SK-N-SH (cell line): ENCODE results near the gene PXT1. TPM values are rescaled to one million over a fixed set of nuclear protein-coding genes. Genes with fewer than 3 reads are reported as not detected.
"Not testable (repeated sequence)": the region's sequence is repeated elsewhere in the genome, so short reads cannot be mapped to it uniquely, and the experiment has no call there.

ENCODE experiments used
- CTCF ChIA-PET: fragments of 300-600, 350-600 bp; formaldehyde crosslinking; extraction: SDS; loops from one replicate; lab custom pipeline; 2021; lab: Yijun Ruan, JAX
- POLR2A ChIA-PET: fragments of 350-600 bp; sonication (Branson Sonifier 250); formaldehyde crosslinking; extraction: SDS; loops from one replicate; lab custom pipeline; 2020; ENCODE audit warnings: antibody characterized with exemption, inconsistent platforms; lab: Yijun Ruan, JAX
- DNase-seq: peaks from one replicate; pipeline ENCODE4 v3.0.0; 2012
- H2AFZ ChIP-seq: fragments of 200-600 bp; sonication (generic); 2 replicates; pipeline ENCODE4 v1.8.1; 2016; ENCODE audit warnings: antibody characterized with exemption, mild to moderate bottlenecking, low read depth
- H3F3A ChIP-seq: fragments of 200-600 bp; sonication (generic); replicated peaks from 2 replicates; pipeline ENCODE3; 2016; ENCODE audit warnings: antibody characterized with exemption, mild to moderate bottlenecking; ENCODE audit not compliant: insufficient read depth
- H3K27ac ChIP-seq, 2 experiments: fragments of 200-500 bp in 1 of 2; fragments of 200-600 bp in 1 of 2; sonication (Bioruptor generic) in 1 of 2; sonication (generic), shearing (Covaris generic) in 1 of 2; 2 replicates each; pipeline versions ENCODE4 v1.5.1 to v1.6.1; 2014 to 2016; ENCODE audit warnings: low read depth in 2 of 2, inconsistent platforms in 1 of 2, low read length in 1 of 2, mild to moderate bottlenecking in 1 of 2, mixed read lengths in 1 of 2
- H3K27me3 ChIP-seq: fragments of 200-600 bp; sonication (generic), shearing (Covaris generic); 2 replicates; pipeline ENCODE4 v1.6.1; 2016; ENCODE audit warnings: mixed run types; ENCODE audit not compliant: insufficient read depth
- H3K36me3 ChIP-seq, 2 experiments: fragments of 200-500 bp in 1 of 2; fragments of 200-600 bp in 1 of 2; sonication (Bioruptor generic) in 1 of 2; sonication (generic) in 1 of 2; replicated peaks in 1 of 2; 2 replicates each; pipeline versions ENCODE3 to v1.5.1; 2014 to 2016; ENCODE audit warnings: low read length in 1 of 2, mild to moderate bottlenecking in 1 of 2; ENCODE audit not compliant: insufficient read depth in 2 of 2, control insufficient read depth in 1 of 2
- H3K4me1 ChIP-seq, 2 experiments: fragments of 200-500 bp in 1 of 2; fragments of 200-600 bp in 1 of 2; sonication (Bioruptor generic) in 1 of 2; sonication (generic), shearing (Covaris generic) in 1 of 2; 2 replicates each; pipeline versions ENCODE4 v1.5.1 to v1.6.1; 2014 to 2016; ENCODE audit warnings: low read depth in 1 of 2, low read length in 1 of 2, mixed run types in 1 of 2; ENCODE audit not compliant: insufficient read depth in 2 of 2, control insufficient read depth in 1 of 2
- H3K4me2 ChIP-seq: fragments of 200-600 bp; sonication (generic), shearing (Covaris generic); 2 replicates; pipeline ENCODE4 v1.6.1; 2017; ENCODE audit warnings: mixed run types
- H3K4me3 ChIP-seq, 2 experiments: fragments of 200-500 bp in 1 of 2; fragments of 200-600 bp in 1 of 2; sonication (Bioruptor generic) in 1 of 2; sonication (generic), shearing (Covaris generic) in 1 of 2; 2 replicates each; pipeline versions ENCODE4 v1.5.1 to v1.8.1; 2014 to 2016; ENCODE audit warnings: low read depth in 2 of 2, inconsistent platforms in 1 of 2, low read length in 1 of 2, mild to moderate bottlenecking in 1 of 2, mixed read lengths in 1 of 2, moderate library complexity in 1 of 2
- H3K79me2 ChIP-seq: fragments of 200-600 bp; sonication (generic); 2 replicates; pipeline ENCODE4 v1.8.1; 2017; ENCODE audit warnings: mild to moderate bottlenecking; ENCODE audit not compliant: insufficient read depth
- H3K9ac ChIP-seq: fragments of 200-600 bp; sonication (generic); 2 replicates; pipeline ENCODE4 v1.6.1; 2017; ENCODE audit warnings: mixed run types
- H3K9me2 ChIP-seq: fragments of 200-600 bp; sonication (generic); 2 replicates; pipeline ENCODE4 v1.6.1; 2017; ENCODE audit warnings: mixed run types
- H3K9me3 ChIP-seq: fragments of 200-600 bp; sonication (generic); 2 replicates; pipeline ENCODE4 v1.6.1; 2017; ENCODE audit warnings: mixed run types, mild to moderate bottlenecking, moderate library complexity
- H4K20me1 ChIP-seq: fragments of 200-600 bp; sonication (generic); 2 replicates; pipeline ENCODE4 v1.6.1; 2017; ENCODE audit warnings: mild to moderate bottlenecking, mixed run types; ENCODE audit not compliant: insufficient read depth
- EP300 ChIP-seq, 2 experiments: IDR thresholded peaks; 2 replicates each; pipeline versions ENCODE4 v1.4.0 to v1.6.1; 2012; ENCODE audit warnings: borderline replicate concordance in 1 of 2, low read depth in 1 of 2, low read length in 1 of 2
- GATA2 ChIP-seq: sonication (generic); formaldehyde crosslinking; IDR thresholded peaks from 2 replicates; pipeline ENCODE4 v1.5.0; 2020; ENCODE audit warnings: mild to moderate bottlenecking, missing genetic modification reagents
- MEF2A ChIP-seq: IDR thresholded peaks from 2 replicates; pipeline ENCODE4 v1.4.0; 2012; ENCODE audit warnings: low read depth, borderline replicate concordance
- REST ChIP-seq: IDR thresholded peaks from 2 replicates; pipeline ENCODE4 v1.6.1; 2012; ENCODE audit warnings: mild to moderate bottlenecking, low read depth, low read length, moderate library complexity
- WGBS: methylation state at CpG from one replicate; pipeline ENCODE4 v1.1.6; 2017; ENCODE audit warnings: low lambda C conversion rate; 5-methylcytosine and 5-hydroxymethylcytosine counted together
- polyA plus RNA-seq, 3 experiments: library from polyadenylated mRNA; depleted of rRNA; stranded (reverse); fragments of >200 nt; gene quantifications; 2 replicates each; pipeline ENCODE4 v1.2.3, GENCODE V29; 2012

PXT1 gene
- polyA plus RNA-seq, 1 of the 3 experiments (the other 2 are of a cell fraction) = not detected

- peaks cover 0 to 2% of the 10 kb centered on the region in 2 experiments; a peak in 1 of 4 replicates for H3K4me1 ChIP-seq
- no peaks in the 10 kb centered on the region for H3K9me2 ChIP-seq
- H3K9me3 ChIP-seq = no peaks in the 10 kb centered on the region
- no peaks in the 10 kb centered on the region for H4K20me1 ChIP-seq
- ChIA-PET POLR2A (no interaction called here), CTCF (interaction anchor here (1.0 to 2.0 kb wide), 3 partner anchors 24 to 338 kb away, joined by 4 to 10 read pairs (median 7); no protein-coding TSS in a partner anchor)
- H3K27ac ChIP-seq = no peak overlapping the region
- 75% methylated on average over 12 of the region's 19 CpGs for WGBS
- H3K36me3 ChIP-seq = no peaks in the 10 kb centered on the region
- no peak for TF ChIP-seq REST
- no peak for TF ChIP-seq EP300 (IDR thresholded peaks at IDR 0.05; ENCODE audit: borderline replicate concordance in 1 of 2, low read depth in 1 of 2, low read length in 1 of 2)
- no peak for TF ChIP-seq GATA2 (CRISPR knock-in tag)
- no peak for TF ChIP-seq MEF2A
- H3F3A ChIP-seq = no peaks in the 10 kb centered on the region
- H3K9ac ChIP-seq = no peak overlapping the region
- no peak overlapping the region for H3K4me3 ChIP-seq
- no peak overlapping the region for H2AFZ ChIP-seq
- no peak overlapping the region for H3K4me2 ChIP-seq
- no peaks in the 10 kb centered on the region for H3K79me2 ChIP-seq
- DNase-seq = no peak
- H3K27me3 ChIP-seq = no peaks in the 10 kb centered on the region
These were observed 77.8 kb downstream of the PXT1 start for GRCh38 chr6:36364669-36365479.

- 93% methylated on average over 25 of the region's 34 CpGs for WGBS
- POLR2A ChIA-PET, H3K4me3 ChIP-seq, H3K27me3 ChIP-seq, H3K9ac ChIP-seq, H3K4me2 ChIP-seq, H3K9me3 ChIP-seq, DNase-seq, H3K9me2 ChIP-seq, H3F3A ChIP-seq, H2AFZ ChIP-seq, H3K4me1 ChIP-seq, H3K36me3 ChIP-seq, H3K27ac ChIP-seq, H4K20me1 ChIP-seq, H3K79me2 ChIP-seq: not testable (repeated sequence)
- CTCF ChIA-PET = interaction anchor here (1.0 to 9.1 kb wide), 5 partner anchors 23 to 338 kb away, joined by 4 to 149 read pairs (median 8); no protein-coding TSS in a partner anchor
These were observed 78.5 kb downstream of the PXT1 start for GRCh38 chr6:36364061-36364635.

GRCh38 chr6:36363371-36363752, 79.3 kb downstream of the PXT1 start:
- H3K4me2 ChIP-seq, H3K9me2 ChIP-seq, POLR2A ChIA-PET, H3K27ac ChIP-seq, H3K36me3 ChIP-seq, H3K9me3 ChIP-seq, H3F3A ChIP-seq, H3K9ac ChIP-seq, DNase-seq, H2AFZ ChIP-seq, H3K27me3 ChIP-seq, H4K20me1 ChIP-seq, H3K79me2 ChIP-seq, H3K4me3 ChIP-seq, H3K4me1 ChIP-seq: not testable (repeated sequence)
- 86% methylated on average over 13 of the region's 13 CpGs for WGBS
- CTCF ChIA-PET = interaction anchor here (1.3 to 9.1 kb wide), 2 partner anchors 22 to 60 kb away, joined by 8 to 149 read pairs; no protein-coding TSS in a partner anchor
